Spleen (tissue), 7 donors: Measurements from ENCODE around the gene EWSR1.

Experiments
- POLR2A ChIP-seq, 3 donors: fragments of 450-650 bp; IDR thresholded peaks; one replicate each; pipeline ENCODE4 v1.5.1; 2017; ENCODE audit warnings: antibody characterized with exemption in 3 of 3, mild to moderate bottlenecking in 1 of 3
- POLR2AphosphoS5 ChIP-seq, 3 donors: sonication (generic); formaldehyde crosslinking; IDR thresholded peaks; one replicate each; pipeline ENCODE4 v1.5.1; 2017; ENCODE audit warnings: antibody characterized with exemption in 3 of 3
- TF ChIP-seq, protein P1 (sequence below), 11 experiments: fragments of 200-600 bp in 7 of 11; fragments of 450-650 bp in 4 of 11; sonication (generic) in 4 of 11; IDR thresholded peaks in 8 of 11; conservative IDR thresholded peaks in 3 of 11; 1 replicate in 7 of 11; 2 replicates in 4 of 11; pipeline versions ENCODE4 v1.4.0 to v1.8.0; 2016 to 2021; ENCODE audit warnings: antibody characterized with exemption in 11 of 11, inconsistent platforms in 4 of 11, mild to moderate bottlenecking in 1 of 11
- donor health status: DM: no; HTN: no; CAD: no; lungs with moderate emphysema.
- donor health status: DM: no; HTN: no; CAD: no.
- donor health status: DM: no; HTN: no; CAD: no.

DNA sequence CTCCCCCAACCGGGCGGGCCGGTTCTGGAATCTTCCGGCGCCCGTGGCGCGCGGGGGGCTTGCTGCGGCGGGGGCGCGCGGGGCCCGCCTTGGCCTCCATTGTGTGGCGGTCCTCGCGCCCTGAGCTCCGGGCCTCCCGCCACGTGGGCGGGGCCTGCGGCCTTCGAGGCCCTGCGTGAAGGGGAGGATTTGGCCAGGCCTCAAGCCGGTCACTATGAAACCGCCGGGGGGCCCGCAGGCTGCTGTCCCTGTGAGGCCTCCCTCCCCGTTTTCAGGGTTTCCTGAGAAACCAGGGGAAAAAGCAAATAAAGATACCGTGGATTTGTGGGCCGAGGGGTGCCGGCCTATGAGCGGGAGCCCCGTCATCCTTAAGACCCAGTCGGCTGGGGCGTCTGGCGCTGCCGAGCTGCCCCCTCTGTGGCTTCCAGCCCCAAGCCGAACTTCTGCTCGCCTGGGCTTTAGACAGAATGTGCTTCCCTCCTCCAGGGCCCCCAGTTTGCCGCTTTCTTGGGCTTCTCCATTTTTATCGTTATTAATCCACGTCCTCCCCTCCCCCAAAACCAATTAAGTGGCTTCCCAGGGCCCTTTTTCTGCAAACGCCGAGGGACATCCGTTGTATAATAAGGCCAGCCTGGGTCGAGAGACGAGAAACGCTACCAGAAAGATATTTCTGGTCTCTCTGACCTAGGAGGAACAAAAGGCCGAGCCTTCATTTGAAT, 602 bp downstream of the EWSR1 start:
- no peak for TF ChIP-seq POLR2AphosphoS5 (IDR thresholded peaks at IDR 0.05)
- no peak for TF ChIP-seq POLR2A (IDR thresholded peaks at IDR 0.05)
- TF ChIP-seq, protein P1, sequence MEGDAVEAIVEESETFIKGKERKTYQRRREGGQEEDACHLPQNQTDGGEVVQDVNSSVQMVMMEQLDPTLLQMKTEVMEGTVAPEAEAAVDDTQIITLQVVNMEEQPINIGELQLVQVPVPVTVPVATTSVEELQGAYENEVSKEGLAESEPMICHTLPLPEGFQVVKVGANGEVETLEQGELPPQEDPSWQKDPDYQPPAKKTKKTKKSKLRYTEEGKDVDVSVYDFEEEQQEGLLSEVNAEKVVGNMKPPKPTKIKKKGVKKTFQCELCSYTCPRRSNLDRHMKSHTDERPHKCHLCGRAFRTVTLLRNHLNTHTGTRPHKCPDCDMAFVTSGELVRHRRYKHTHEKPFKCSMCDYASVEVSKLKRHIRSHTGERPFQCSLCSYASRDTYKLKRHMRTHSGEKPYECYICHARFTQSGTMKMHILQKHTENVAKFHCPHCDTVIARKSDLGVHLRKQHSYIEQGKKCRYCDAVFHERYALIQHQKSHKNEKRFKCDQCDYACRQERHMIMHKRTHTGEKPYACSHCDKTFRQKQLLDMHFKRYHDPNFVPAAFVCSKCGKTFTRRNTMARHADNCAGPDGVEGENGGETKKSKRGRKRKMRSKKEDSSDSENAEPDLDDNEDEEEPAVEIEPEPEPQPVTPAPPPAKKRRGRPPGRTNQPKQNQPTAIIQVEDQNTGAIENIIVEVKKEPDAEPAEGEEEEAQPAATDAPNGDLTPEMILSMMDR (IDR thresholded peaks at IDR 0.05 in 8 of 11, conservative IDR thresholded peaks at IDR 0.05 in 3 of 11): no peak
